GM18505 (cell line): ENCODE results near the gene MAVS.
"Not testable (repeated sequence)": the region's sequence is repeated elsewhere in the genome, so short reads cannot be mapped to it uniquely, and the experiment has no call there.

ENCODE experiments used
- ATAC-seq: cut with Tn5 transposase; IDR thresholded peaks from one replicate; pipeline ENCODE4 v1.9.1; 2021; ENCODE audit not compliant: unreplicated experiment
- POLR2A ChIP-seq: IDR thresholded peaks from 4 replicates; pipeline ENCODE4 v1.6.1; 2011; ENCODE audit warnings: borderline replicate concordance; ENCODE audit not compliant: insufficient read depth, insufficient read length; ENCODE audit errors: extremely low read depth

MAVS gene

DNA sequence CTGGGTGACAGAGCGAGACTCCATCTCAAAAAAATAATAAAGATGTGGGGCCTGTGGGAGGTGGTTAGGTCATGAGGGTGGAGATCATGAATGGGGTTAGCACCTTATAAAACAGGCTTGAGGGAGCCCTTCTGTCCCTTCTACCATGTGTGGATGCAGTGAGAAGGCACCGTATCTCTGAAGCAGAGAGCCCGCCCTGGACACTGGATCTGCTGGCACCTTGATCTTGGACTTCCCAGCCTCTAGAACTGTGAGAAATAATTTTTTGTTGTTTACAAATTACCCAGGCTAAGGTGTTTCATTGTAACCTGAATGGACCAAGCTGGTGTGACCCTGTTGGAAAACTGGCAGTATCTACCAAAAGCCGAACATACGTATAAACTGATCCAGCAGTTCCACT, 26.9 kb downstream of the MAVS start:
- no peak for TF ChIP-seq POLR2A
- no peak for ATAC-seq

DNA sequence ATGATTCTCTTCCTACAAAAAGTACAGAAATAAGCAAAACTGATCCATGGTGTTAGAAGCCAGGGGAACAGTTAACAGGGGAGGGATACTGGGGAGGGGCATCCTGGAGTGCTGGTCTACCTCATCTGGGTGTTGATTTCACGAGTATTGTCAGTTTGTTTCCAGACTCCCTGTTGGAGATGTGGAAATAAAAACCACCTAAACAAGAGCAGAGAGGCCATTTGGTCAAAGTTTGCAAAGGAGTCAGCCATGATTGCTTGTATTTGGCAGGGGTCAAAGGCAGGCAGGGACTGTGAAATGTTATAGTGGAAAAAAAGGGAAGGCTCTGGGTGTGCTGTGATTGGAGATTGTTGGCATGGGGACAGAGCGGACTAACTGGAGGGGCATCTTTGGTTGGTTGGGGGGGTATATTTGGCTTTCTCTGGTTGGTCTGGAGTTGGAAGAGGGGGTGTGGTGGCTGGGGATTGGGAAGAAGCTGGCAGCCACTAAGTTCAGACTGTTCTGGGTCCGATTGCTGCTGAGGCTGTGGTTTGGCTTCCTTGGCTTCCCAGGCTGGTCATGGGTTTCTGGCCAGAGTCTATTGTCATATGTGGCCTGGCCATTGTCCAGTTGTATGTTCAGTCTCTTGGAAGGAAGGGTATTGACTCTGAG, 27.7 kb downstream of the MAVS start:
- TF ChIP-seq POLR2A: no peak
- ATAC-seq: no peak

DNA sequence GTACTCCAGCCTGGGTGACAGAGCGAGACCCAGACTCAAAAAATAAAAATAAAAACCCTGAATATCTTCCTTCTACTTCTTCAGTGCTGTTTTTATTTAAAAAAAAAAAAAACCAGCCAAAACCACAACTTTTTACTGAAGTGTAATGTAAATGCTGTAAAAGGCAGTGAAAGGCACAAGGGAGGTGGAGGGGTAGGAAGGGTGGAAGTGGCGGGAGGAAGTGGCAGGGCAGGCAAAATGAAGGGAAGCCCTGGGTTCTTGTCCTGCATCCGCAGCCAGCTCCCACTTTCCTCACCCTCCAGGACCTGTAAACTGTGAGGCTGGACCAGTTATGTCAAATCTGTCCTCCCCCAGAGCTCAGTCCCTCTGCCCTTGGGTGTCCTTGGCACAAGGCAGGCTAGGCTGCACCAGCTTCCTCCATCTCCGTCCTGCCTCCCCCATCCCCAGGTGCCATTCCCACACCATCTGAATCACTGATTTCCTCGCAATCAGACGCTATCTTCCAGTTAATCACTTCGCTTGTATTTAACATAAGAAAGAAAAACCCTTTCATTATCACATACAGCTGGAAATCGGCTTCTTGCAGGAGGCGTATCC, 28.8 kb downstream of the MAVS start:
- no peak for ATAC-seq
- peak; percentile 21 for TF ChIP-seq POLR2A

DNA sequence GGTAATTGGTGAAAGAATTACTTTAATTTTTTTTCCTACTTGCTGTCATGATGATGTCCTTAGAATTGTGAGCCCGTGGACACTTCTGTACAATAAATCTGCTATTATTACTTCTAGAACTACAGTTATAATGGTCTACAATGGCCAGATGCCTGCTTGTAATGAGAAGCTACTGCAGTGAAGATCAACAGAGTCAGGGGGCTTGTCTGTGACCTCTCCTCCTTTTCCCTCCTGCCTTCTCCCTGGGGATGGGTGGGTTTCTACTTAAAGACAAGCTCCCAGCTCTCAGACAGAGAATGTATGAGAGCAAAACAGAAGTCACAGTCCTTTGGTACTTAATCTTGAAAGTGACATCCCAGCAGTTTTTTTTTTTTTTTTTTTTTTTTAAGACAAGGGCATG, 29.4 kb downstream of the MAVS start:
- TF ChIP-seq POLR2A: no peak
- no peak for ATAC-seq

- no peak for ATAC-seq
- TF ChIP-seq POLR2A: no peak
These were observed 30.0 kb downstream of the MAVS start for GRCh38 chr20:3876676-3877075.

- not testable (repeated sequence) for ATAC-seq
These were observed 32.3 kb downstream of the MAVS start for GRCh38 chr20:3878921-3879274.

- TF ChIP-seq POLR2A: no peak
- no peak for ATAC-seq
These were observed 39.1 kb downstream of the MAVS start for GRCh38 chr20:3885715-3886114.

GRCh38 chr20:3887876-3888620, 41.4 kb downstream of the MAVS start:
- no peak for ATAC-seq
- TF ChIP-seq POLR2A: no peak

- TF ChIP-seq POLR2A: peak; percentile 86
These were observed 42.2 kb downstream of the MAVS start, which contains the start of gene PANK2 for GRCh38 chr20:3888622-3889488. Gene PANK2 (plus strand): TSS chr20:3889387.

DNA sequence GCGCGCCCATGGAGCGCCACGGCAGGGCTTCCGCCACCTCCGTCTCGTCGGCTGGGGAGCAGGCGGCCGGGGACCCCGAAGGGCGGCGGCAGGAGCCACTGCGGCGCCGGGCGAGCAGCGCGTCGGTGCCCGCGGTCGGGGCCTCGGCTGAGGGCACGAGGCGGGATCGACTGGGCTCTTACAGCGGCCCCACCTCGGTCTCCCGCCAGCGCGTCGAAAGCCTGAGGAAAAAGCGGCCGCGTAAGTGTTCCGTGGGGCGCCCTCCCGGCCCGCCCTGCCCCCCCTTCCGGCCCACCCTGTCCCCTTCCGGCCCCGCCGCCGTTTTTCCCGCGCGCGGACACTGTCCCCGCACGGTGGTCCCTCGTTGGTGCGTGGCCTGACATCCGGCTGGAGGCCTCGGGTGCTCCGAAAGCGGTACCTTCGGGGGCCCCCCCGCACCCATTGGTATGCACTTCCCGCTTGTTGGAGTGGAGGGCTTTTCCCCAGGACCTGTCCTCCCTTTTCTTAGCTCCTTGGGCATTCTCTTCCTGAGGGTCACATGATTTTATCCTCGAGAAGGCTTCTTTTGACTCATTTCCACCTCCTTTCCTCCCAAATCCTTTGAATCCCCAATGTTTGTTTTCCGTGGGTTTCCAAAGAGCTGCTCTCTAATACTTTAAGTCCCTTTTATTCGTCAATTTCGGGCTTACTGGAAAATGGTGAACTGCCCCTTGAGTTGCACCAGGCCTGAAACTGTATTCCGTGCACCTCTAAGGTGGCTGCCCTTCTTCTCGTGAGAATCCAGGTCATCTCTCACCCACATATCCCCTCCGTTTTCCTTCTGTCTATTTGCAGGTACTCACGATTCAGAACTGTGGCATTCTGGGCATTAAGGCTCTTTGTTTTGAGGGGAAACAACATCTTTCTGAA, 43.1 kb downstream of the MAVS start:
- peak; percentile 22 for ATAC-seq

More at GRCh38 chr20:3888622-3889488, 42.2 kb downstream of the MAVS start, which contains the start of gene PANK2:
- peak; percentile 91 for ATAC-seq

GRCh38 chr20:3890398-3890751, 43.7 kb downstream of the MAVS start:
- no peak for TF ChIP-seq POLR2A
- ATAC-seq: no peak

More for the DNA sequence above, 43.1 kb downstream of the MAVS start:
- TF ChIP-seq POLR2A: no peak
